NCI-H128 (cell line): ENCODE measurements around the gene FOXI3.

ENCODE experiments used
- DNase-seq: peaks from one replicate; lab custom pipeline; 2025; ENCODE audit not compliant: unreplicated experiment; lab: John Stamatoyannopoulos, UW

FOXI3 gene

GRCh38 chr2:88452565-88452905, at the start of gene FOXI3:
FOXI3 (minus strand) TSS chr2:88452693; CDS start chr2:88452535, 158 bp downstream.
- DNase-seq, result no peak

GRCh38 chr2:88500691-88501090, 48.2 kb upstream of the FOXI3 start:
- no peak for DNase-seq

- no peak for DNase-seq
Measured at GRCh38 chr2:88499204-88499603, 46.7 kb upstream of the FOXI3 start.

GRCh38 chr2:88493481-88493880, 41.0 kb upstream of the FOXI3 start:
- no peak for DNase-seq

GRCh38 chr2:88492002-88492401, 39.5 kb upstream of the FOXI3 start:
- DNase-seq, result no peak

- no peak for DNase-seq
Measured at GRCh38 chr2:88489181-88489580, 36.7 kb upstream of the FOXI3 start.

- no peak for DNase-seq
Measured at GRCh38 chr2:88483200-88483599, 30.7 kb upstream of the FOXI3 start.

- no peak for DNase-seq
Measured at GRCh38 chr2:88481691-88482336, 29.3 kb upstream of the FOXI3 start.

- DNase-seq, result no peak
Measured at GRCh38 chr2:88472811-88473210, 20.3 kb upstream of the FOXI3 start.

- DNase-seq, result no peak
Measured at GRCh38 chr2:88471083-88471942, 18.8 kb upstream of the FOXI3 start.

GRCh38 chr2:88469202-88470114, 17.0 kb upstream of the FOXI3 start:
- DNase-seq, result no peak

- DNase-seq, result no peak
Measured at GRCh38 chr2:88464153-88464552, 11.7 kb upstream of the FOXI3 start.

- no peak for DNase-seq
Measured at GRCh38 chr2:88458633-88459032, 6.1 kb upstream of the FOXI3 start.

GRCh38 chr2:88452980-88453582, 588 bp upstream of the FOXI3 start:
- no peak for DNase-seq

GRCh38 chr2:88451811-88452564, 505 bp downstream of the FOXI3 start:
- no peak for DNase-seq

GRCh38 chr2:88450925-88451810, 1.3 kb downstream of the FOXI3 start:
- no peak for DNase-seq

GRCh38 chr2:88450186-88450585, 2.3 kb downstream of the FOXI3 start:
- DNase-seq, result no peak

- DNase-seq, result no peak
Measured at GRCh38 chr2:88448248-88448647, 4.2 kb downstream of the FOXI3 start.

GRCh38 chr2:88443353-88443938, 9.0 kb downstream of the FOXI3 start:
- no peak for DNase-seq
